ENCODE measurements around the gene SKIDA1.

DNA sequence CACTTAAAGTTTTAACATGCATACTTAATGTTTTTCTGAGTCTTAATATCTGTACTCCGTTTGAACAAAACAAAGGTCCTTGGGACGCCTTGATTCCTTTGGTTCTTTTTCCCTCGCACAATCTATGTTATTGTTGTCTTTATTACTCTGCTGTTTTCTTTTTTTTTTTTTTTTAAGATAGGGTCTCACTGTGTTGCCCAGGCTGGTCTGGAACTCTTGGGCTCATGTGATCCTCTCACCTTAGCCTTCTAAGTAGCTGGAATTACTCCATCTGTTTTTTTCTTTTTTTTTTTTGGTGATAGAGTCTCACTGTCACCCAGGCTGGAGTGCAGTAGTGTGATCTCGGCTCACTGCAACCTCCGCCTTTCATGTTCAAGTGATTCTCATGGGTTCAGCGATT is 21.8 kb upstream of the SKIDA1 start:
- TF ChIP-seq, protein P1, sequence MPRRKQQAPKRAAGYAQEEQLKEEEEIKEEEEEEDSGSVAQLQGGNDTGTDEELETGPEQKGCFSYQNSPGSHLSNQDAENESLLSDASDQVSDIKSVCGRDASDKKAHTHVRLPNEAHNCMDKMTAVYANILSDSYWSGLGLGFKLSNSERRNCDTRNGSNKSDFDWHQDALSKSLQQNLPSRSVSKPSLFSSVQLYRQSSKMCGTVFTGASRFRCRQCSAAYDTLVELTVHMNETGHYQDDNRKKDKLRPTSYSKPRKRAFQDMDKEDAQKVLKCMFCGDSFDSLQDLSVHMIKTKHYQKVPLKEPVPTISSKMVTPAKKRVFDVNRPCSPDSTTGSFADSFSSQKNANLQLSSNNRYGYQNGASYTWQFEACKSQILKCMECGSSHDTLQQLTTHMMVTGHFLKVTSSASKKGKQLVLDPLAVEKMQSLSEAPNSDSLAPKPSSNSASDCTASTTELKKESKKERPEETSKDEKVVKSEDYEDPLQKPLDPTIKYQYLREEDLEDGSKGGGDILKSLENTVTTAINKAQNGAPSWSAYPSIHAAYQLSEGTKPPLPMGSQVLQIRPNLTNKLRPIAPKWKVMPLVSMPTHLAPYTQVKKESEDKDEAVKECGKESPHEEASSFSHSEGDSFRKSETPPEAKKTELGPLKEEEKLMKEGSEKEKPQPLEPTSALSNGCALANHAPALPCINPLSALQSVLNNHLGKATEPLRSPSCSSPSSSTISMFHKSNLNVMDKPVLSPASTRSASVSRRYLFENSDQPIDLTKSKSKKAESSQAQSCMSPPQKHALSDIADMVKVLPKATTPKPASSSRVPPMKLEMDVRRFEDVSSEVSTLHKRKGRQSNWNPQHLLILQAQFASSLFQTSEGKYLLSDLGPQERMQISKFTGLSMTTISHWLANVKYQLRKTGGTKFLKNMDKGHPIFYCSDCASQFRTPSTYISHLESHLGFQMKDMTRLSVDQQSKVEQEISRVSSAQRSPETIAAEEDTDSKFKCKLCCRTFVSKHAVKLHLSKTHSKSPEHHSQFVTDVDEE (CRISPR knock-in tag; IDR thresholded peaks at IDR 0.05) = no peak
- no peak for TF ChIP-seq RARB (CRISPR knock-in tag; IDR thresholded peaks at IDR 0.05)
- no peak for TF ChIP-seq ZNF8 (CRISPR knock-in tag; IDR thresholded peaks at IDR 0.05)
- TF ChIP-seq, protein P2, sequence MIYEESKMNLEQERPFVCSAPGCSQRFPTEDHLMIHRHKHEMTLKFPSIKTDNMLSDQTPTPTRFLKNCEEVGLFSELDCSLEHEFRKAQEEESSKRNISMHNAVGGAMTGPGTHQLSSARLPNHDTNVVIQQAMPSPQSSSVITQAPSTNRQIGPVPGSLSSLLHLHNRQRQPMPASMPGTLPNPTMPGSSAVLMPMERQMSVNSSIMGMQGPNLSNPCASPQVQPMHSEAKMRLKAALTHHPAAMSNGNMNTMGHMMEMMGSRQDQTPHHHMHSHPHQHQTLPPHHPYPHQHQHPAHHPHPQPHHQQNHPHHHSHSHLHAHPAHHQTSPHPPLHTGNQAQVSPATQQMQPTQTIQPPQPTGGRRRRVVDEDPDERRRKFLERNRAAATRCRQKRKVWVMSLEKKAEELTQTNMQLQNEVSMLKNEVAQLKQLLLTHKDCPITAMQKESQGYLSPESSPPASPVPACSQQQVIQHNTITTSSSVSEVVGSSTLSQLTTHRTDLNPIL (CRISPR knock-in tag; IDR thresholded peaks at IDR 0.05; ENCODE audit: low read depth) = no peak
- TF ChIP-seq, protein P3, sequence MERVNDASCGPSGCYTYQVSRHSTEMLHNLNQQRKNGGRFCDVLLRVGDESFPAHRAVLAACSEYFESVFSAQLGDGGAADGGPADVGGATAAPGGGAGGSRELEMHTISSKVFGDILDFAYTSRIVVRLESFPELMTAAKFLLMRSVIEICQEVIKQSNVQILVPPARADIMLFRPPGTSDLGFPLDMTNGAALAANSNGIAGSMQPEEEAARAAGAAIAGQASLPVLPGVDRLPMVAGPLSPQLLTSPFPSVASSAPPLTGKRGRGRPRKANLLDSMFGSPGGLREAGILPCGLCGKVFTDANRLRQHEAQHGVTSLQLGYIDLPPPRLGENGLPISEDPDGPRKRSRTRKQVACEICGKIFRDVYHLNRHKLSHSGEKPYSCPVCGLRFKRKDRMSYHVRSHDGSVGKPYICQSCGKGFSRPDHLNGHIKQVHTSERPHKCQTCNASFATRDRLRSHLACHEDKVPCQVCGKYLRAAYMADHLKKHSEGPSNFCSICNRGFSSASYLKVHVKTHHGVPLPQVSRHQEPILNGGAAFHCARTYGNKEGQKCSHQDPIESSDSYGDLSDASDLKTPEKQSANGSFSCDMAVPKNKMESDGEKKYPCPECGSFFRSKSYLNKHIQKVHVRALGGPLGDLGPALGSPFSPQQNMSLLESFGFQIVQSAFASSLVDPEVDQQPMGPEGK (CRISPR knock-in tag; IDR thresholded peaks at IDR 0.05; ENCODE audit: borderline replicate concordance) = no peak
- no peak for TF ChIP-seq PPARA (CRISPR knock-in tag; IDR thresholded peaks at IDR 0.05; ENCODE audit: borderline replicate concordance)
